Measurements from ENCODE around the gene PITRM1.

DNA sequence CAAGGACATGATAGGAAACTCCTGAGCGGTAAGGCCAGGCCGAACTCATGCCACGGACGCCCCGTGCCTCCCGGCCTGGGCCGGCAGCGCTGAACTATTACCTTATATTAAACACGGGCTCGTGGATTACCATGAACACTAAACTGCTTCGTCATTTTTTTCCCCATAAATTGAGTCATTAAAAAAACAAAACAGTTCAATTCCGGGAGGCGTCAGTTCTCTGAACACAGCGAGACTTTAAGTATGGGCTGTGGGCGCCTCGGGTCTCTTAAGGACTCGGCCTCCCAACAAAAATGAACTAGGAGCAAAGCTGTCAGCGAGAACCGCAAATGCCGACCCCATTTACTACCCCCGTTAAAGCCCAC is 519 bp downstream of the PITRM1 start:
- TF ChIP-seq, protein P1, sequence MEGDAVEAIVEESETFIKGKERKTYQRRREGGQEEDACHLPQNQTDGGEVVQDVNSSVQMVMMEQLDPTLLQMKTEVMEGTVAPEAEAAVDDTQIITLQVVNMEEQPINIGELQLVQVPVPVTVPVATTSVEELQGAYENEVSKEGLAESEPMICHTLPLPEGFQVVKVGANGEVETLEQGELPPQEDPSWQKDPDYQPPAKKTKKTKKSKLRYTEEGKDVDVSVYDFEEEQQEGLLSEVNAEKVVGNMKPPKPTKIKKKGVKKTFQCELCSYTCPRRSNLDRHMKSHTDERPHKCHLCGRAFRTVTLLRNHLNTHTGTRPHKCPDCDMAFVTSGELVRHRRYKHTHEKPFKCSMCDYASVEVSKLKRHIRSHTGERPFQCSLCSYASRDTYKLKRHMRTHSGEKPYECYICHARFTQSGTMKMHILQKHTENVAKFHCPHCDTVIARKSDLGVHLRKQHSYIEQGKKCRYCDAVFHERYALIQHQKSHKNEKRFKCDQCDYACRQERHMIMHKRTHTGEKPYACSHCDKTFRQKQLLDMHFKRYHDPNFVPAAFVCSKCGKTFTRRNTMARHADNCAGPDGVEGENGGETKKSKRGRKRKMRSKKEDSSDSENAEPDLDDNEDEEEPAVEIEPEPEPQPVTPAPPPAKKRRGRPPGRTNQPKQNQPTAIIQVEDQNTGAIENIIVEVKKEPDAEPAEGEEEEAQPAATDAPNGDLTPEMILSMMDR (IDR thresholded peaks at IDR 0.05): no peak
- TF ChIP-seq POLR2A (IDR thresholded peaks at IDR 0.05): no peak
- no peak for TF ChIP-seq EP300 (IDR thresholded peaks at IDR 0.05)
